Lower leg skin (tissue), 3 donors: ENCODE results near the gene RAF1.

ENCODE experiments used
- POLR2A ChIP-seq, 2 donors: fragments of 450-650 bp; IDR thresholded peaks; one replicate each; pipeline ENCODE4 v1.6.1; 2016 to 2017; ENCODE audit warnings: antibody characterized with exemption in 2 of 2, mild to moderate bottlenecking in 1 of 2, moderate library complexity in 1 of 2
- TF ChIP-seq, protein P1 (sequence below), 3 donors: fragments of 450-650 bp; IDR thresholded peaks; one replicate each; pipeline ENCODE4 v1.5.1; 2016; ENCODE audit warnings: antibody characterized with exemption in 3 of 3, mild to moderate bottlenecking in 3 of 3, moderate library complexity in 2 of 3

DNA sequence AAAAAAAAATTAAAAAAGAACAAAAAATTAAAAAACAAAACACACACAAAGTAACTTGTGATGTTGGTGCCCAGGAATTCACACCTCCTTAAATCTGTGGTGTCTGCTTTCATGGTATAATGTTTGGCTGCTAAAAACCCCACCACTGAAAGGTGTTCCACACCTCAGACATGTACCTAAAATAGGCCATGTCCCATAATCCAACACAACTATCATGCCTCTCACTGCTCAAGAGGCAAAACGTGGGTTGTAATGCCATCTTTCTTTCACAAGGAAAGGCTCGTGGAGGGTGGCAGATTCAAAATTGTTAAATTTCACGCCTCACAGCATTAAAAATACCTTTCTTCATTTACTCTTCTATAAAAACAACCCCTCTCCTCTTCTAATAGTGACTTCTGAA lies 77.5 kb downstream of the RAF1 start:
- TF ChIP-seq, protein P1, sequence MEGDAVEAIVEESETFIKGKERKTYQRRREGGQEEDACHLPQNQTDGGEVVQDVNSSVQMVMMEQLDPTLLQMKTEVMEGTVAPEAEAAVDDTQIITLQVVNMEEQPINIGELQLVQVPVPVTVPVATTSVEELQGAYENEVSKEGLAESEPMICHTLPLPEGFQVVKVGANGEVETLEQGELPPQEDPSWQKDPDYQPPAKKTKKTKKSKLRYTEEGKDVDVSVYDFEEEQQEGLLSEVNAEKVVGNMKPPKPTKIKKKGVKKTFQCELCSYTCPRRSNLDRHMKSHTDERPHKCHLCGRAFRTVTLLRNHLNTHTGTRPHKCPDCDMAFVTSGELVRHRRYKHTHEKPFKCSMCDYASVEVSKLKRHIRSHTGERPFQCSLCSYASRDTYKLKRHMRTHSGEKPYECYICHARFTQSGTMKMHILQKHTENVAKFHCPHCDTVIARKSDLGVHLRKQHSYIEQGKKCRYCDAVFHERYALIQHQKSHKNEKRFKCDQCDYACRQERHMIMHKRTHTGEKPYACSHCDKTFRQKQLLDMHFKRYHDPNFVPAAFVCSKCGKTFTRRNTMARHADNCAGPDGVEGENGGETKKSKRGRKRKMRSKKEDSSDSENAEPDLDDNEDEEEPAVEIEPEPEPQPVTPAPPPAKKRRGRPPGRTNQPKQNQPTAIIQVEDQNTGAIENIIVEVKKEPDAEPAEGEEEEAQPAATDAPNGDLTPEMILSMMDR (IDR thresholded peaks at IDR 0.05): no peak
- TF ChIP-seq POLR2A (IDR thresholded peaks at IDR 0.05): no peak
